Measurements from ENCODE around the gene GPRC5C. TPM values are rescaled to one million over a fixed set of nuclear protein-coding genes. Genes with fewer than 3 reads are reported as not detected.

Gene GPRC5C
- total and polyA plus RNA-seq, 2 donors (not counting 3 experiments of a cell fraction or from before 2014, with no cell fraction given): not detected

DNA sequence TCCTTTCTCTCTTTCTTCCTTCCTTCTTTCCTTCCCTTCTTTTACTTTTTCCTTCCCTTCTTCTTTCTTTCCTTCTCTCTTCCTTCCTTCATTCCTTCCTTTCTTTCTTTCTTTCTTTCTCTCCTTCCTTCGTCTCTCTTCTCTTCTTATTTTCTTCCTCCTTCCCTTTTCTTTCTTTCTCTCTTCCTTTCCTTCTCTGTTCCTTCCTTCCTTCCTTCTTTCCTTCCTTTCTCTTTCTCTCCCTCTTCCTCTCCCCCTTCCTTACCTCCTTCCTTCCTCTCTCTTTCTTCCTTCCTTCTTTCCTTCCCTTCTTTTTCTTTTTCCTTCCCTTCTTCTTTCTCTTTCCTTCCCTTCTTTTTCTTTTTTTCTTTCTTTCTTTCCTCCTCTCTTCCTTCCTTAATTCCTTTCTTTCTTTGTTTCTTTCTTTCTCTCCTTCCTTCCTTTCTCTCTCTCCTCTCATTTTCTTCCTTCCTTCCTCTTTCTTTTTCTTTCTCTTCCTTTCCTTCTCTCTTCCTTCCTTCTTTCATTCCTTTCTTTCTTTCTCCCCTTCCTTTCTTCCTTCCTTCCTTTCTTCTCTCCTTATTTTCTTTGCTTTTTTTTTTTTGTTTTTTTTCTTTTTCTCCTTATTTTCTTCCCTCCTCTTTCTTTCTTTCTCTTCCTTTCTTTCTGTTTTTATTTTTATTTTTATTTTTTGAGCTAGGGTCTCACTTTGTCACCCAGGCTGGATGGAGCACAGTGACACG lies 41.8 kb upstream of the GPRC5C start:
- no peak overlapping the region for H3K4me2 ChIP-seq (ENCODE audit: insufficient read depth, low read length)
- H3K27me3 ChIP-seq (ENCODE audit: control insufficient read depth in 2 of 2, insufficient read depth in 2 of 2, low read length in 2 of 2): no peaks in the 10 kb centered on the region
- H2AFZ ChIP-seq (ENCODE audit: low read depth, low read length): no peak overlapping the region
- no peak overlapping the region for H3K27ac ChIP-seq (ENCODE audit: insufficient read depth, low read depth, low read length)
- dilution Hi-C loops (cut with MboI; ENCODE audit: extremely low pct_ligation_motif_present, low sequenced_read_pairs) (no loop called here), intact Hi-C loops (cut with micrococcal nuclease) (no loop called here)
- no peaks in the 10 kb centered on the region for H3K4me1 ChIP-seq (ENCODE audit: control insufficient read depth, extremely low read depth, insufficient read depth, low read length)
- FAIRE-seq (no peak), DNase-seq (ENCODE audit: low read depth, low spot score) (no peak)
- POLR2A ChIA-PET: no interaction called here
- BruUV-seq (replicated peaks): no TSS peak
- H3K9ac ChIP-seq (replicated peaks; ENCODE audit: extremely low read depth, insufficient read depth, low read length): no peak overlapping the region
- no peaks in the 10 kb centered on the region for H3K9me3 ChIP-seq (replicated peaks; ENCODE audit: control insufficient read depth, insufficient read depth, low read length)
- H3K4me3 ChIP-seq (replicated peaks in 1 of 3; ENCODE audit: insufficient read depth in 1 of 3, low read depth in 1 of 3, low read length in 3 of 3): no peak overlapping the region
- H3K9me1 ChIP-seq (replicated peaks; ENCODE audit: control insufficient read depth, extremely low read depth, insufficient read depth, low read length): no peaks in the 10 kb centered on the region
- no peaks in the 10 kb centered on the region for H3K36me3 ChIP-seq (ENCODE audit: control insufficient read depth in 2 of 2, extremely low read depth in 1 of 2, insufficient read depth in 2 of 2, low read length in 2 of 2)
- CTCF ChIA-PET: interaction anchor here (0.7 to 5.3 kb wide), 2 partner anchors 10 to 89 kb away, joined by 4 to 32 read pairs; no protein-coding TSS in a partner anchor
- no peak for TF ChIP-seq FOS (IDR thresholded peaks at IDR 0.05; ENCODE audit: borderline replicate concordance, insufficient read depth, low read length)
- TF ChIP-seq, protein P1, sequence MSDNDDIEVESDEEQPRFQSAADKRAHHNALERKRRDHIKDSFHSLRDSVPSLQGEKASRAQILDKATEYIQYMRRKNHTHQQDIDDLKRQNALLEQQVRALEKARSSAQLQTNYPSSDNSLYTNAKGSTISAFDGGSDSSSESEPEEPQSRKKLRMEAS (IDR thresholded peaks at IDR 0.05; ENCODE audit: insufficient read depth, insufficient read length): no peak
- TF ChIP-seq, protein P2, sequence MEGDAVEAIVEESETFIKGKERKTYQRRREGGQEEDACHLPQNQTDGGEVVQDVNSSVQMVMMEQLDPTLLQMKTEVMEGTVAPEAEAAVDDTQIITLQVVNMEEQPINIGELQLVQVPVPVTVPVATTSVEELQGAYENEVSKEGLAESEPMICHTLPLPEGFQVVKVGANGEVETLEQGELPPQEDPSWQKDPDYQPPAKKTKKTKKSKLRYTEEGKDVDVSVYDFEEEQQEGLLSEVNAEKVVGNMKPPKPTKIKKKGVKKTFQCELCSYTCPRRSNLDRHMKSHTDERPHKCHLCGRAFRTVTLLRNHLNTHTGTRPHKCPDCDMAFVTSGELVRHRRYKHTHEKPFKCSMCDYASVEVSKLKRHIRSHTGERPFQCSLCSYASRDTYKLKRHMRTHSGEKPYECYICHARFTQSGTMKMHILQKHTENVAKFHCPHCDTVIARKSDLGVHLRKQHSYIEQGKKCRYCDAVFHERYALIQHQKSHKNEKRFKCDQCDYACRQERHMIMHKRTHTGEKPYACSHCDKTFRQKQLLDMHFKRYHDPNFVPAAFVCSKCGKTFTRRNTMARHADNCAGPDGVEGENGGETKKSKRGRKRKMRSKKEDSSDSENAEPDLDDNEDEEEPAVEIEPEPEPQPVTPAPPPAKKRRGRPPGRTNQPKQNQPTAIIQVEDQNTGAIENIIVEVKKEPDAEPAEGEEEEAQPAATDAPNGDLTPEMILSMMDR (IDR thresholded peaks at IDR 0.05; ENCODE audit: extremely low read depth in 1 of 2, insufficient read depth in 1 of 2, low read depth in 1 of 2, low read length in 2 of 2): no peak
- TF ChIP-seq EZH2 (IDR thresholded peaks at IDR 0.05; ENCODE audit: borderline replicate concordance, low read depth, low read length, severe bottlenecking): no peak
- TF ChIP-seq GATA2 (IDR thresholded peaks at IDR 0.05; ENCODE audit: insufficient read depth, insufficient read length, low read depth, low read length): no peak
- no peak for TF ChIP-seq MYC (IDR thresholded peaks at IDR 0.05; ENCODE audit: low read depth, low read length)
- no peak for TF ChIP-seq POLR2AphosphoS5 (IDR thresholded peaks at IDR 0.05; ENCODE audit: insufficient read depth, low read depth, low read length)
- TF ChIP-seq POLR2A (IDR thresholded peaks at IDR 0.05; ENCODE audit: low read depth, low read length): no peak
- no peak for TF ChIP-seq JUN (IDR thresholded peaks at IDR 0.05; ENCODE audit: borderline replicate concordance, insufficient read depth, insufficient read length, low read depth)
- no peaks in the 10 kb centered on the region for H4K20me1 ChIP-seq (replicated peaks; ENCODE audit: control insufficient read depth, extremely low read depth, insufficient read depth, low read length)
- H3K79me2 ChIP-seq (ENCODE audit: control insufficient read depth, insufficient read depth, low read length): no peaks in the 10 kb centered on the region
